GM12878 (cell line): Measurements from ENCODE around the gene VMAC. TPM values are rescaled to one million over a fixed set of nuclear protein-coding genes. Genes with fewer than 3 reads are reported as not detected.

Experiments
- ATAC-seq: fragments of 200-7000 bp; cut with Tn5 transposase; 3 replicates; pipeline ENCODE4 v1.9.1; 2020; ENCODE audit warnings: mild to moderate bottlenecking, moderate library complexity
- BruUV-seq: library from RNA; stranded (reverse); fragments of 400-500 nt; replicated peaks from 2 replicates; lab custom pipeline; 2021; lab: Mats Ljungman, UMichigan
- CTCF ChIA-PET: fragments of 300-600 bp; sonication (Branson Sonifier 250); formaldehyde crosslinking; extraction: SDS; loops from one replicate; lab custom pipeline; 2021; ENCODE audit warnings: inconsistent platforms; lab: Yijun Ruan, JAX
- POLR2A ChIA-PET: fragments of 350-600 bp; formaldehyde crosslinking; extraction: SDS; loops from one replicate; lab custom pipeline; 2021; ENCODE audit warnings: inconsistent platforms; lab: Charles Lee
- RAD21 ChIA-PET: fragments of 300-600 bp; sonication (Branson Sonifier 250); formaldehyde crosslinking; loops from one replicate; lab custom pipeline; 2023; ENCODE audit warnings: antibody characterized with exemption; ENCODE audit not compliant: unreplicated experiment; lab: Charles Lee
- SMC1A ChIA-PET: fragments of 300-600 bp; sonication (Branson Sonifier 250); formaldehyde crosslinking; loops from one replicate; lab custom pipeline; 2023; ENCODE audit not compliant: unreplicated experiment, uncharacterized antibody; lab: Charles Lee
- DNase-seq: peaks from one replicate; pipeline ENCODE4 v3.0.0-alpha.2; 2011; ENCODE audit warnings: low read depth, low spot score
- FAIRE-seq: peaks from 3 replicates; lab custom pipeline; 2011; peaks lifted over from hg19 to GRCh38; lab: Jason Lieb, UNC
- H2AFZ ChIP-seq: 2 replicates; pipeline ENCODE4 v1.6.0; 2011; ENCODE audit warnings: low read depth, low read length, control low read depth; ENCODE audit not compliant: control insufficient read depth
- H3K27ac ChIP-seq: 2 replicates; pipeline ENCODE4 v1.5.1; 2011; ENCODE audit warnings: control low read depth; ENCODE audit not compliant: control insufficient read depth, insufficient read depth
- H3K27me3 ChIP-seq, 2 experiments: replicated peaks in 1 of 2; 2 replicates each; pipeline versions ENCODE4 v1.6.0 to v1.6.1; 2011; ENCODE audit warnings: low read length in 1 of 2; ENCODE audit not compliant: control insufficient read depth in 2 of 2, insufficient read depth in 2 of 2
- H3K36me3 ChIP-seq, 2 experiments: 2 replicates each; pipeline ENCODE4 v1.5.1; 2011; ENCODE audit warnings: low read length in 1 of 2; ENCODE audit not compliant: control insufficient read depth in 2 of 2, insufficient read depth in 2 of 2
- H3K4me1 ChIP-seq: 2 replicates; pipeline ENCODE4 v1.6.1; 2011; ENCODE audit warnings: mild to moderate bottlenecking, low read length, moderate library complexity, mixed read lengths; ENCODE audit not compliant: control insufficient read depth, insufficient read depth
- H3K4me2 ChIP-seq: 2 replicates; pipeline ENCODE4 v1.6.0; 2011; ENCODE audit warnings: control low read depth; ENCODE audit not compliant: control insufficient read depth, insufficient read depth
- H3K4me3 ChIP-seq: fragments of 200-600 bp; sonication (generic); 2 replicates; pipeline ENCODE4 v1.5.1; 2016
- H3K79me2 ChIP-seq: 2 replicates; pipeline ENCODE4 v1.6.0; 2011; ENCODE audit warnings: low read length; ENCODE audit not compliant: control insufficient read depth, insufficient read depth
- H3K9ac ChIP-seq: 2 replicates; pipeline ENCODE4 v1.8.0; 2011; ENCODE audit warnings: low read length, control low read depth, mixed read lengths; ENCODE audit not compliant: control insufficient read depth, insufficient read depth
- H3K9me3 ChIP-seq: replicated peaks from 3 replicates; pipeline ENCODE4 v1.5.1; 2011; ENCODE audit warnings: mild to moderate bottlenecking, low read length; ENCODE audit not compliant: control insufficient read depth, insufficient read depth
- H4K20me1 ChIP-seq: 2 replicates; pipeline ENCODE4 v1.6.0; 2011; ENCODE audit not compliant: control insufficient read depth, insufficient read depth
- DPF2 ChIP-seq: fragments of 450-650 bp; IDR thresholded peaks from 2 replicates; pipeline ENCODE4 v1.6.1; 2017; ENCODE audit warnings: mild to moderate bottlenecking
- LARP7 ChIP-seq: fragments of 450-650 bp; IDR thresholded peaks from 2 replicates; pipeline ENCODE4 v1.6.1; 2017; ENCODE audit warnings: mild to moderate bottlenecking
- PAX8 ChIP-seq: fragments of 450-650 bp; IDR thresholded peaks from 2 replicates; pipeline ENCODE4 v1.6.1; 2017; ENCODE audit warnings: mild to moderate bottlenecking, moderate library complexity
- SMAD1 ChIP-seq: fragments of 450-650 bp; IDR thresholded peaks from 2 replicates; pipeline ENCODE4 v1.6.1; 2018; ENCODE audit warnings: mild to moderate bottlenecking, low read depth; ENCODE audit not compliant: partially characterized antibody
- STAT3 ChIP-seq: IDR thresholded peaks from 2 replicates; pipeline ENCODE4 v1.6.1; 2011; ENCODE audit warnings: low read depth, low read length, improper control_type of control experiment
- SUPT20H ChIP-seq: IDR thresholded peaks from 2 replicates; pipeline ENCODE4 v1.6.1; 2011; ENCODE audit warnings: low read depth, mild to moderate bottlenecking, low read length, moderate library complexity, borderline replicate concordance; ENCODE audit not compliant: control insufficient read depth
- TAF1 ChIP-seq: IDR thresholded peaks from 2 replicates; pipeline ENCODE4 v1.6.1; 2011; ENCODE audit warnings: mild to moderate bottlenecking, low read depth, low read length, borderline replicate concordance
- WGBS: methylation state at CpG from one replicate; pipeline ENCODE4 v1.1.6; 2016; ENCODE audit warnings: low lambda C conversion rate; ENCODE audit not compliant: insufficient replicate concordance, insufficient coverage; ENCODE audit errors: missing lambda C conversion rate; 5-methylcytosine and 5-hydroxymethylcytosine counted together
- in situ Hi-C: fragments of 300-500 bp; cut with MboI; formaldehyde crosslinking; loops from 9 replicates; pipeline ENCODE4 v1.14.3; 2018; ENCODE audit warnings: mixed read lengths
- intact Hi-C: fragments of 100-400 bp; cut with micrococcal nuclease; formaldehyde crosslinking; loops from one replicate; pipeline ENCODE4 v1.14.2; 2022; ENCODE audit not compliant: unreplicated experiment
- polyA plus RNA-seq, 11 experiments: library from polyadenylated mRNA; depleted of rRNA in 4 of 11; unstranded in 6 of 11; stranded (reverse) in 5 of 11; fragments of >200 nt; fragmentation: Nextera tagmentation in 4 of 11; fragmentation: Illumina TruSeq in 1 of 11; extraction: Ambion mirVana in 4 of 11; extraction: Trizol in 1 of 11; gene quantifications; 1 replicate in 1 of 11; 2 replicates in 10 of 11; pipeline versions ENCODE4 v1.2.1 to v1.2.3, GENCODE V29; 2011 to 2016; ENCODE audit warnings: inconsistent platforms in 2 of 11, missing spikeins in 2 of 11, low read depth in 1 of 11
- total RNA-seq, 4 experiments: library from RNA; depleted of rRNA in 3 of 4; stranded (reverse); fragments of >200 nt in 3 of 4; fragmentation: Illumina TruSeq in 1 of 4; extraction: Trizol in 1 of 4; gene quantifications; 2 replicates each; pipeline versions ENCODE4 v1.2.1 to v1.2.3, GENCODE V29; 2013 to 2021
- TF ChIP-seq, protein P1 (sequence below): fragments of 450-650 bp; IDR thresholded peaks from 2 replicates; pipeline ENCODE4 v1.6.1; 2017; ENCODE audit warnings: borderline replicate concordance

Gene VMAC
- total and polyA plus RNA-seq, 10 of the 15 experiments (the other 5 are each of a cell fraction or from before 2014, with no cell fraction given) = 0.18 to 6.8 (median 1.8) TPM

- Histone ChIP-seq H3K4me3 (no peak overlapping the region), H3K4me1 (no peaks in the 10 kb centered on the region; the same call in 1 of the 2 replicates), H4K20me1 (peaks cover 6% of the 10 kb centered on the region), H3K27ac (no peak overlapping the region), H3K79me2 (peaks cover 9% of the 10 kb centered on the region), H3K9me3 (no peaks in the 10 kb centered on the region), H3K27me3 (no peaks in the 10 kb centered on the region), H3K9ac (no peak overlapping the region), H2AFZ (no peak overlapping the region), H3K4me2 (no peak overlapping the region), H3K36me3 (peaks cover 8 to 13% of the 10 kb centered on the region in 2 experiments; a peak in 3 of 4 replicates)
- DNase-seq (no peak), ATAC-seq (no peak), FAIRE-seq (no peak)
- 88% methylated on average over 15 of the region's 15 CpGs for WGBS
- no TSS peak for BruUV-seq
- POLR2A ChIA-PET = no interaction called here
- SMC1A ChIA-PET = no interaction called here
- no peak for TF ChIP-seq SMAD1
- TF ChIP-seq PAX8 = no peak
- TF ChIP-seq SUPT20H = no peak
- RAD21 ChIA-PET = no interaction called here
- in situ Hi-C loops (no loop called here), intact Hi-C loops (no loop called here)
- CTCF ChIA-PET = no interaction called here
Measured at GRCh38 chr19:5895409-5895808, 9.3 kb upstream of the VMAC start.

DNA sequence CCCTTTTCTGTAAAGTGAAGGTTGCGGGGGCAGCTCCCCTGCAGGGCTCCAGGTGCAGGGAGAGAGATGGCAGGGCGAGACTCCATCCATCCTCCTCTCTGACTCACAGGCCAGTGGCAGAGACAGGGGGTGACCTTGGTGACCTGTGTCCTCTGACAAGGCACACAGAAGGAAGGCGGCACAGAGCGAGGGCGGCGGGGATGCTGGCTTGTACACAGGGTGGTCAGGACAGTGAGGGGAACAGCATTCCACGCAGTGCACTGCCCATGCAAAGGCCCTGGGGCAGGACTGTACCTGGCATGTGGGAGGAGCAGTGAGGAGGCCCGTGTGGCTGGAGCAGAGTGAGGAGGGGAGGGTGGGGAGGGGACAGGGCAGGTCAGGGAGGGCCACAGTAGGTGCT, 8.8 kb upstream of the VMAC start:
- H3K4me1 ChIP-seq = no peaks in the 10 kb centered on the region; the same call in 1 of the 2 replicates
- H2AFZ ChIP-seq = no peak overlapping the region
- ChIA-PET POLR2A (no interaction called here), RAD21 (no interaction called here), SMC1A (no interaction called here), CTCF (no interaction called here)
- ATAC-seq (no peak), FAIRE-seq (no peak), DNase-seq (no peak)
- peaks cover 8 to 13% of the 10 kb centered on the region in 2 experiments; a peak in 3 of 4 replicates for H3K36me3 ChIP-seq
- peaks cover 11% of the 10 kb centered on the region for H3K79me2 ChIP-seq
- no TSS peak for BruUV-seq
- peaks cover 6% of the 10 kb centered on the region for H4K20me1 ChIP-seq
- no peaks in the 10 kb centered on the region for H3K27me3 ChIP-seq
- no peaks in the 10 kb centered on the region for H3K9me3 ChIP-seq
- no peak for TF ChIP-seq DPF2
- TF ChIP-seq TAF1 = no peak
- TF ChIP-seq, protein P1, sequence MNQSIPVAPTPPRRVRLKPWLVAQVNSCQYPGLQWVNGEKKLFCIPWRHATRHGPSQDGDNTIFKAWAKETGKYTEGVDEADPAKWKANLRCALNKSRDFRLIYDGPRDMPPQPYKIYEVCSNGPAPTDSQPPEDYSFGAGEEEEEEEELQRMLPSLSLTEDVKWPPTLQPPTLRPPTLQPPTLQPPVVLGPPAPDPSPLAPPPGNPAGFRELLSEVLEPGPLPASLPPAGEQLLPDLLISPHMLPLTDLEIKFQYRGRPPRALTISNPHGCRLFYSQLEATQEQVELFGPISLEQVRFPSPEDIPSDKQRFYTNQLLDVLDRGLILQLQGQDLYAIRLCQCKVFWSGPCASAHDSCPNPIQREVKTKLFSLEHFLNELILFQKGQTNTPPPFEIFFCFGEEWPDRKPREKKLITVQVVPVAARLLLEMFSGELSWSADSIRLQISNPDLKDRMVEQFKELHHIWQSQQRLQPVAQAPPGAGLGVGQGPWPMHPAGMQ = no peak
- TF ChIP-seq STAT3 = no peak
- no peak for TF ChIP-seq LARP7
- 98% methylated on average over 7 of the region's 8 CpGs for WGBS
- H3K4me2 ChIP-seq = no peak overlapping the region
- in situ Hi-C loops (no loop called here), intact Hi-C loops (no loop called here)
- H3K9ac ChIP-seq = no peak overlapping the region
- no peak overlapping the region for H3K27ac ChIP-seq
- H3K4me3 ChIP-seq = no peak overlapping the region
